HG03066 (cell line): Measurements from ENCODE around the gene RNH1.

Experiments
- ATAC-seq: cut with Tn5 transposase; IDR thresholded peaks from one replicate; pipeline ENCODE4 v1.9.1; 2021; ENCODE audit warnings: low read depth; ENCODE audit not compliant: unreplicated experiment

Gene RNH1

GRCh38 chr11:501001-501682 is 5.9 kb downstream of the RNH1 start:
- no peak for ATAC-seq

- ATAC-seq = no peak
Measured at GRCh38 chr11:499201-500076, 7.6 kb downstream of the RNH1 start.

GRCh38 chr11:498297-499181 is 8.5 kb downstream of the RNH1 start:
- no peak for ATAC-seq

GRCh38 chr11:497565-498296 is 9.3 kb downstream of the RNH1 start:
- ATAC-seq = no peak

- ATAC-seq = no peak
Measured at GRCh38 chr11:496834-497564, 10.0 kb downstream of the RNH1 start.

- ATAC-seq = no peak
Measured at GRCh38 chr11:495537-495931, 11.5 kb downstream of the RNH1 start.

GRCh38 chr11:494761-495536 is 12.1 kb downstream of the RNH1 start:
- no peak for ATAC-seq

GRCh38 chr11:492427-493226 is 14.4 kb downstream of the RNH1 start:
- ATAC-seq = no peak

GRCh38 chr11:491358-491757 is 15.7 kb downstream of the RNH1 start:
- ATAC-seq = no peak

GRCh38 chr11:490930-491260 is 16.1 kb downstream of the RNH1 start:
- no peak for ATAC-seq

- no peak for ATAC-seq
Measured at GRCh38 chr11:490186-490929, 16.7 kb downstream of the RNH1 start.

GRCh38 chr11:489610-490185 is 17.3 kb downstream of the RNH1 start:
- ATAC-seq = no peak

- ATAC-seq = no peak
Measured at GRCh38 chr11:488992-489391, 18.1 kb downstream of the RNH1 start.

- no peak for ATAC-seq
Measured at GRCh38 chr11:488579-488978, 18.5 kb downstream of the RNH1 start.

GRCh38 chr11:488062-488461 is 19.0 kb downstream of the RNH1 start:
- ATAC-seq = no peak

- no peak for ATAC-seq
Measured at GRCh38 chr11:487571-488021, 19.4 kb downstream of the RNH1 start.

GRCh38 chr11:486189-486588 is 20.9 kb downstream of the RNH1 start:
- no peak for ATAC-seq
